CD4-positive, alpha-beta T cell (primary cell): ENCODE data around the gene ZYG11B. TPM values are rescaled to one million over a fixed set of nuclear protein-coding genes. Genes with fewer than 3 reads are reported as not detected.

Experiments used
- ATAC-seq: fragments of 200-7000 bp; cut with Tn5 transposase; one replicate; pipeline ENCODE4 v1.10.0; 2022; ENCODE audit warnings: mild to moderate bottlenecking; ENCODE audit not compliant: poor library complexity
- CTCF ChIA-PET: fragments of 350-600 bp; sonication (Branson Sonifier 250); formaldehyde crosslinking; loops from one replicate; lab custom pipeline; 2021; ENCODE audit warnings: antibody characterized with exemption, inconsistent platforms; lab: Charles Lee
- POLR2A ChIA-PET: fragments of 350-600 bp; sonication (Branson Sonifier 250); formaldehyde crosslinking; loops from one replicate; lab custom pipeline; 2021; ENCODE audit warnings: antibody characterized with exemption, inconsistent platforms; lab: Charles Lee
- DNase-seq, 14 experiments: peaks; one replicate each; pipeline ENCODE4 v3.0.0-alpha.2; 2013 to 2020; ENCODE audit warnings: mixed read lengths in 2 of 14
- H3K27ac ChIP-seq, 2 donors: one replicate each; pipeline versions ENCODE4 v1.5.1 to v1.7.0; 2013; ENCODE audit warnings: low read length in 2 of 2, low read depth in 1 of 2, mild to moderate bottlenecking in 1 of 2
- H3K27me3 ChIP-seq, 2 experiments: 1 replicate in 1 of 2; 2 replicates in 1 of 2; pipeline versions ENCODE4 v1.6.1 to v1.7.0; 2013; ENCODE audit warnings: low read length in 2 of 2, control low read depth in 1 of 2, mild to moderate bottlenecking in 1 of 2, moderate library complexity in 1 of 2; ENCODE audit not compliant: insufficient read depth in 2 of 2, control insufficient read depth in 1 of 2
- H3K36me3 ChIP-seq: one replicate; pipeline ENCODE4 v1.6.1; 2013; ENCODE audit warnings: low read length, control low read depth; ENCODE audit not compliant: insufficient read depth
- H3K4me1 ChIP-seq: one replicate; pipeline ENCODE4 v1.6.1; 2013; ENCODE audit warnings: low read length, control low read depth; ENCODE audit not compliant: insufficient read depth
- H3K4me3 ChIP-seq: one replicate; pipeline ENCODE4 v1.5.1; 2013; ENCODE audit warnings: mild to moderate bottlenecking, low read length, moderate library complexity
- H3K9me3 ChIP-seq, 2 experiments: 1 replicate in 1 of 2; 2 replicates in 1 of 2; pipeline versions ENCODE4 v1.6.1 to v1.7.0; 2013; ENCODE audit warnings: low read length in 2 of 2, mild to moderate bottlenecking in 2 of 2, control low read depth in 1 of 2, moderate library complexity in 1 of 2; ENCODE audit not compliant: control insufficient read depth in 1 of 2, insufficient read depth in 1 of 2
- H3K27ac Mint-ChIP-seq: one replicate; pipeline ENCODE4 v1.8.0; 2020; ENCODE audit warnings: mixed read lengths
- H3K27me3 Mint-ChIP-seq: one replicate; pipeline ENCODE4 v1.8.0; 2021; ENCODE audit warnings: mixed read lengths
- H3K36me3 Mint-ChIP-seq: one replicate; pipeline ENCODE4 v1.8.0; 2021; ENCODE audit warnings: low read depth, mixed read lengths
- H3K4me1 Mint-ChIP-seq: one replicate; pipeline ENCODE4 v1.8.0; 2021; ENCODE audit warnings: low read depth, mixed read lengths
- H3K4me3 Mint-ChIP-seq: one replicate; pipeline ENCODE4 v1.8.0; 2020; ENCODE audit warnings: mild to moderate bottlenecking, mixed read lengths
- H3K9me3 Mint-ChIP-seq: one replicate; pipeline ENCODE4 v1.8.0; 2020; ENCODE audit warnings: mixed read lengths
- intact Hi-C, 2 experiments: fragments of 100-400 bp; cut with DNase I in 1 of 2; cut with micrococcal nuclease in 1 of 2; formaldehyde crosslinking; loops; one replicate each; pipeline versions ENCODE4 v1.15.1 to v1.9.0; 2023 to 2025; cut with DNase I, micrococcal nuclease
- total RNA-seq, 174 experiments: library from RNA in 2 of 174; stranded (reverse) in 2 of 174; gene quantifications; one replicate each; pipeline ENCODE4 v1.2.3 and lab custom pipeline; 2021 to 2026
- TF ChIP-seq, protein P1 (sequence below): fragments of 200-600 bp; IDR thresholded peaks from one replicate; pipeline ENCODE4 v1.8.0; 2022; ENCODE audit warnings: antibody characterized with exemption, mild to moderate bottlenecking

ZYG11B gene
- total RNA-seq, 2 experiments from 2014 or later = 14.1 to 16.1 TPM

DNA sequence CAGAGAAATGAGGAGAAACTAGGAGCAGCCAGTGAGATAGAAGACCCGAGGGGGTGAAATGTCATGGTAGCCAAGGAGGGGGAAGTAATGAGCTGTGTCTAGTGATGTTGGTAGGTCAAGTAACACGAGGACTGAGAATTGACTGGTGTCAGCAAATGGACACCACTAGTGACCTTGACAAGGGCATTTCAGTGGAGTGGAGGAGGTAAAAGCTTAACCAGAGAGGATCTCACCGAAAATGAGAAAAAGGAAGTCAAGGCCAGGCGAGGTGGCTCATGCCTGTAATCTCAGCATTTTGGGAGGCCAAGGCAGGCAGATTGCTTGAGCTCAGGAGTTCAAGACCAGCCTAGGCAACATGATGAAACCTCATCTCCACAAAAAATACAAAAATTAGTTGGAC is 3.0 kb upstream of the ZYG11B start:
- no peak overlapping the region for H3K27ac ChIP-seq
- peaks cover 37% of the 10 kb centered on the region for H3K4me1 Mint-ChIP-seq
- no peaks in the 10 kb centered on the region for H3K9me3 Mint-ChIP-seq
- no peaks in the 10 kb centered on the region for H3K36me3 ChIP-seq
- CTCF ChIA-PET = interaction anchor here (0.8 kb wide), 1 partner anchor 17 kb away, joined by 5 read pairs; no protein-coding TSS in a partner anchor
- no peaks in the 10 kb centered on the region for H3K9me3 ChIP-seq
- ATAC-seq (no peak), DNase-seq (no peak)
- peaks cover 7% of the 10 kb centered on the region for H3K36me3 Mint-ChIP-seq
- POLR2A ChIA-PET = interaction anchor here (4.4 kb wide), 1 partner anchor 20 kb away, joined by 36 read pairs; no protein-coding TSS in a partner anchor
- intact Hi-C loops = loop anchor here in 1 of 2 experiments (10.0 kb wide), 2 partner anchors 292 to 668 kb away; partner anchors contain the start of genes BTF3L4 and TXNDC12
- no peaks in the 10 kb centered on the region for H3K27me3 Mint-ChIP-seq
- TF ChIP-seq, protein P1, sequence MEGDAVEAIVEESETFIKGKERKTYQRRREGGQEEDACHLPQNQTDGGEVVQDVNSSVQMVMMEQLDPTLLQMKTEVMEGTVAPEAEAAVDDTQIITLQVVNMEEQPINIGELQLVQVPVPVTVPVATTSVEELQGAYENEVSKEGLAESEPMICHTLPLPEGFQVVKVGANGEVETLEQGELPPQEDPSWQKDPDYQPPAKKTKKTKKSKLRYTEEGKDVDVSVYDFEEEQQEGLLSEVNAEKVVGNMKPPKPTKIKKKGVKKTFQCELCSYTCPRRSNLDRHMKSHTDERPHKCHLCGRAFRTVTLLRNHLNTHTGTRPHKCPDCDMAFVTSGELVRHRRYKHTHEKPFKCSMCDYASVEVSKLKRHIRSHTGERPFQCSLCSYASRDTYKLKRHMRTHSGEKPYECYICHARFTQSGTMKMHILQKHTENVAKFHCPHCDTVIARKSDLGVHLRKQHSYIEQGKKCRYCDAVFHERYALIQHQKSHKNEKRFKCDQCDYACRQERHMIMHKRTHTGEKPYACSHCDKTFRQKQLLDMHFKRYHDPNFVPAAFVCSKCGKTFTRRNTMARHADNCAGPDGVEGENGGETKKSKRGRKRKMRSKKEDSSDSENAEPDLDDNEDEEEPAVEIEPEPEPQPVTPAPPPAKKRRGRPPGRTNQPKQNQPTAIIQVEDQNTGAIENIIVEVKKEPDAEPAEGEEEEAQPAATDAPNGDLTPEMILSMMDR = no peak
- H3K4me3 ChIP-seq = no peak overlapping the region
- no peaks in the 10 kb centered on the region for H3K27me3 ChIP-seq
- H3K4me1 ChIP-seq = peaks cover 22% of the 10 kb centered on the region
- H3K4me3 Mint-ChIP-seq = peak overlapping the region; percentile 26
- no peak overlapping the region for H3K27ac Mint-ChIP-seq

DNA sequence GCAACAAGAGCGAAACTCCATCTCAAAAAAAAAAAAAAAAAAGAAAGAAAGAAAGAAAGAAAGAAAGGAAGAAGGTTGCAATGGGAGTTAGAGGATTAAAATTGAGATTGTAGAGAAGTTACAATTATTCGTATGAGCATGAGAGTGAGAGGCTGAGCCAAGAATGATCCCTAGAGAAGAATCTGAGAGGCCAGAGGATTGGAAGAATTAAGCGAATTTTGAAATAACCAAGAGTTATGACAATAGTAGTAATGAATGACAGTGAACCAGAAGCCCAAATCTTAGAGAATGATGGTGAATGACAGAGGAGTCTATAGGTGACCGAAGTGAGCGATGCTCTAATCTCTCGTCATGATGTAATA is 369 bp upstream of the ZYG11B start:
- DNase-seq (no peak), ATAC-seq (no peak)
- H3K4me1 ChIP-seq = peaks cover 36% of the 10 kb centered on the region
- CTCF ChIA-PET = interaction anchor here (1.0 to 1.9 kb wide), 2 partner anchors 25 to 40 kb away, joined by 4 to 6 read pairs; no protein-coding TSS in a partner anchor
- H3K27me3 Mint-ChIP-seq = no peaks in the 10 kb centered on the region
- no peaks in the 10 kb centered on the region for H3K36me3 ChIP-seq
- peak overlapping the region; percentile 77 for H3K27ac Mint-ChIP-seq
- peaks cover 7% of the 10 kb centered on the region for H3K36me3 Mint-ChIP-seq
- peak overlapping the region; percentile 79 for H3K4me3 ChIP-seq
- no peaks in the 10 kb centered on the region for H3K9me3 Mint-ChIP-seq
- H3K27ac ChIP-seq = no peak overlapping the region
- H3K27me3 ChIP-seq = no peaks in the 10 kb centered on the region
- POLR2A ChIA-PET = interaction anchor here (0.6 to 4.4 kb wide), 15 partner anchors 10 to 693 kb away, joined by 3 to 36 read pairs (median 4); partner anchors contain the start of genes ECHDC2, KTI12, ORC1 and PRPF38A
- H3K4me1 Mint-ChIP-seq = peaks cover 49% of the 10 kb centered on the region
- intact Hi-C loops = loop anchor here (1.0 to 10.0 kb wide), 5 partner anchors 23 to 849 kb away; partner anchors contain the start of genes BTF3L4 (in 1 of the 2), COA7 (in 1 of the 2), NRDC (in 1 of the 2) and TXNDC12 (in 1 of the 2)
- peak overlapping the region; percentile 95 for H3K4me3 Mint-ChIP-seq
- TF ChIP-seq, protein P1 = no peak
- no peaks in the 10 kb centered on the region for H3K9me3 ChIP-seq

DNA sequence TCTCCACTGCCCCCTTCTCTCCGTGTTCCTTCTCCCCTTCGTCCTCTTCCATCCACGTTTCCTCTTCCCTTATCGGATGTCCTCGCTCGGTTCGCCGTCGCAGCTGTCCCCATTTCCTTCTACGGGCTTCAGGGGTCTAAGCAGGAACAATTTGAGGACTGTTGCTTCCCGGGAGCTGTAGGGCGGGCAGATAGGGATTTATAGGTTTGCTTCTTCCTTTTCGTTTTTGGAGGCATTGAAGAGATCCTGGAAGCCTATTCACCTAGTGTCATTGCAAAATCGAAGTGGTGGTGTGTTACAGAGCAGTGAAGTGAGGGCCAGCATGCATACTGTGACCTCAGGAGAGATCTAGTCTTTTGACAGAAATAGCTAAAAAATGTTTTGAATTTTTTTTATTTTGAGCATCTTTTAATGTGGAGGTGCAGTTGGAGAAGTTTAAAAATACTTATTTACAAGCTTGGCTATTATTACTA is 897 bp downstream of the ZYG11B start:
- Histone ChIP-seq H3K36me3 (peaks cover 3% of the 10 kb centered on the region), H3K27me3 (no peaks in the 10 kb centered on the region), H3K4me3 (peak overlapping the region; percentile 79), H3K27ac (no peak overlapping the region), H3K4me1 (peaks cover 36% of the 10 kb centered on the region), H3K9me3 (no peaks in the 10 kb centered on the region)
- TF ChIP-seq, protein P1 = no peak
- Mint-ChIP-seq H3K36me3 (peaks cover 16% of the 10 kb centered on the region), H3K9me3 (no peaks in the 10 kb centered on the region), H3K27ac (peak overlapping the region; percentile 77), H3K27me3 (no peaks in the 10 kb centered on the region), H3K4me1 (peaks cover 54% of the 10 kb centered on the region), H3K4me3 (peak overlapping the region; percentile 94)
- DNase-seq (peak in 2 of 14 experiments; percentile 28 to 34), ATAC-seq (no peak)
- intact Hi-C loops = loop anchor here in 1 of 2 experiments (5.0 to 10.0 kb wide), 3 partner anchors 288 to 850 kb away; partner anchors contain the start of genes BTF3L4, NRDC and TXNDC12
- CTCF ChIA-PET = interaction anchor here (1.6 to 1.9 kb wide), 2 partner anchors 24 to 41 kb away, joined by 3 to 6 read pairs; no protein-coding TSS in a partner anchor
- POLR2A ChIA-PET = interaction anchor here (0.8 to 4.4 kb wide), 9 partner anchors 12 to 694 kb away, joined by 3 to 36 read pairs (median 6); partner anchors contain the start of genes KTI12, ORC1, PRPF38A and TUT4
